ENCODE results near the gene FSTL4.

Gene FSTL4

GRCh38 chr5:133523013-133523658 lies 89.2 kb downstream of the FSTL4 start:
- DNase-seq (ENCODE audit: low read depth): no peak
- no peak overlapping the region for H3K4me3 ChIP-seq (replicated peaks; ENCODE audit: low read depth, low read length)
- no peak for TF ChIP-seq CTCF (IDR thresholded peaks at IDR 0.05; ENCODE audit: low read length, missing control alignments)

- TF ChIP-seq CTCF (IDR thresholded peaks at IDR 0.05; ENCODE audit: low read length, missing control alignments): no peak
- H3K4me3 ChIP-seq (replicated peaks; ENCODE audit: low read depth, low read length): no peak overlapping the region
- no peak for DNase-seq (ENCODE audit: low read depth)
Measured at GRCh38 chr5:133521801-133522200, 90.5 kb downstream of the FSTL4 start.

DNA sequence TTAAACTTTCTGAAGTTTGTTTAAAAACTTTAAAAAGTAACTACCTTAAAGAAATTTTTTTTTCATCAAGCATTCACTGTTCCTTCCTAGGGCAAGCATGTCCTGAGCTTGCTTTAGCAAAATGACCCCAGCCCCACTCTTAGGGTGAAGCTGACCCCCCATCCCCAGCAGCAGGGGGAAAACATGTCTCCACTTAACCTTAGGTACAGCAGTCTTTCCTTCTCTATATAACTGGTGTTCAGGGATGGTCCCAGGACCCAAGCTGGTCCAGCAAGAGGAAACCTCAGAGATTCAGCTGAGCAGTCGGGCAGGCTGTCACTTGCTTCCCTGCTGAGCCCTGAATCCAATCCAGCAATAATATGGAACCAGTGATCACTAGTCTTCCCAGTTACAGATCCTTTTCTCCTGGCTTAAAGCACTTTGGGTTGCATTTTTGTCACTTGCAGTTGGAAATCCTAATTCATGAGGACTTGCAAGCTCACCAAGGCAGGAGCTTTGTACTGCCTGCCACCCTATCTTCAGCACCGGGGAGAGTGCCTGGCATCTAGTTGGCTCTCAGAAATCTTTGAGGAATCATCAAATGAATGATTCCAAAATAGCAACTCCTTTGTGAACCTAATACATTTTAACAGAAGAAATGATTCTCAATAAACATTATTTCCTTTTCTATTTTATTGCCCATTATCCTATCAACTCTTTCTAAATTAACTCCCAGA lies 91.2 kb downstream of the FSTL4 start:
- no peak overlapping the region for H3K4me3 ChIP-seq (replicated peaks; ENCODE audit: low read depth, low read length)
- DNase-seq (ENCODE audit: low read depth): no peak
- TF ChIP-seq CTCF (IDR thresholded peaks at IDR 0.05; ENCODE audit: low read length, missing control alignments): no peak

- no peak for DNase-seq (ENCODE audit: low read depth)
- no peak for TF ChIP-seq CTCF (IDR thresholded peaks at IDR 0.05; ENCODE audit: low read length, missing control alignments)
- no peak overlapping the region for H3K4me3 ChIP-seq (replicated peaks; ENCODE audit: low read depth, low read length)
Measured at GRCh38 chr5:133520062-133520461, 92.3 kb downstream of the FSTL4 start.

GRCh38 chr5:133519191-133519590 lies 93.2 kb downstream of the FSTL4 start:
- no peak for DNase-seq (ENCODE audit: low read depth)
- no peak overlapping the region for H3K4me3 ChIP-seq (replicated peaks; ENCODE audit: low read depth, low read length)
- TF ChIP-seq CTCF (IDR thresholded peaks at IDR 0.05; ENCODE audit: low read length, missing control alignments): no peak

GRCh38 chr5:133514456-133514855 lies 97.9 kb downstream of the FSTL4 start:
- DNase-seq (ENCODE audit: low read depth): no peak
- TF ChIP-seq CTCF (IDR thresholded peaks at IDR 0.05; ENCODE audit: low read length, missing control alignments): no peak
- H3K4me3 ChIP-seq (replicated peaks; ENCODE audit: low read depth, low read length): no peak overlapping the region

DNA sequence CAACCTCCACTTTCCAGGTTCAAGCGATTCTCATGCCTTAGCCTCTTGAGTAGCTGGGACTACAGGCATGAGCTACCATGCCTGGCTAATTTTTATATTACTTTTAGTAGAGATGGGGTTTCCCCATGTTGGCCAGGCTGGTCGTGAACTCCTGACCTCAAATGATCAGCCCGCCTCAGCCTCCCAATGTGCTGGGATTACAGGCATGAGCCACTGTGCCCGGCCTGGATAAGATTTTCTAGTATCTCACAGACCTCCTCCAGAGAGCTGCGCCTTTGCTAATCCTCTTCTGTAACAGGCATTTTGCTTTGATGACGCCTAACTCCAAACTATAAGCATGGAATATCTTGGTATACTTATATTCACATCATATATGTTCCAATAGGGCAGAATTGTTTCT lies 99.4 kb downstream of the FSTL4 start:
- TF ChIP-seq CTCF (IDR thresholded peaks at IDR 0.05; ENCODE audit: low read length, missing control alignments): no peak
- no peak for DNase-seq (ENCODE audit: low read depth)
- no peak overlapping the region for H3K4me3 ChIP-seq (replicated peaks; ENCODE audit: low read depth, low read length)
